OCI-LY7 (cell line): ENCODE measurements around the gene DNM3. TPM values are rescaled to one million over a fixed set of nuclear protein-coding genes. Genes with fewer than 3 reads are reported as not detected.

Experiments
- BruUV-seq: library from RNA; stranded (reverse); fragments of 400-500 nt; replicated peaks from 2 replicates; lab custom pipeline; 2021; lab: Mats Ljungman, UMichigan
- CTCF ChIA-PET: fragments of 300-600 bp; sonication (Branson Sonifier 250); formaldehyde crosslinking; loops from one replicate; lab custom pipeline; 2022; ENCODE audit warnings: antibody characterized with exemption; ENCODE audit not compliant: unreplicated experiment; lab: Charles Lee
- POLR2A ChIA-PET: fragments of 300-600 bp; sonication (Branson Sonifier 250); formaldehyde crosslinking; loops from one replicate; lab custom pipeline; 2022; ENCODE audit warnings: antibody characterized with exemption; lab: Charles Lee
- DNase-seq: peaks from one replicate; pipeline ENCODE4 v3.0.0-alpha.2; 2015; ENCODE audit warnings: low spot score
- H2AFZ ChIP-seq: fragments of 200-600 bp; sonication (generic), shearing (Covaris generic); 2 replicates; pipeline ENCODE4 v1.6.1; 2014; ENCODE audit warnings: mild to moderate bottlenecking, antibody characterized with exemption, low read length, moderate library complexity
- H3K27ac ChIP-seq: fragments of 200-600 bp; sonication (generic); 2 replicates; pipeline ENCODE4 v1.5.1; 2014; ENCODE audit warnings: mixed run types, low read depth, mild to moderate bottlenecking, moderate library complexity, low read length, inconsistent platforms; ENCODE audit not compliant: poor library complexity, severe bottlenecking
- H3K36me3 ChIP-seq: fragments of 200-600 bp; sonication (generic); 2 replicates; pipeline ENCODE4 v1.6.1; 2014; ENCODE audit warnings: mild to moderate bottlenecking, antibody characterized with exemption, low read length, moderate library complexity, mixed read lengths; ENCODE audit not compliant: insufficient read depth
- H3K4me1 ChIP-seq: fragments of 200-600 bp; sonication (generic); 2 replicates; pipeline ENCODE4 v1.5.1; 2014; ENCODE audit warnings: mild to moderate bottlenecking, low read length; ENCODE audit not compliant: insufficient read depth, poor library complexity, severe bottlenecking
- H3K4me2 ChIP-seq: fragments of 200-600 bp; sonication (generic); 2 replicates; pipeline ENCODE4 v1.6.1; 2014; ENCODE audit warnings: mild to moderate bottlenecking, low read length
- H3K4me3 ChIP-seq: fragments of 200-600 bp; sonication (generic); 2 replicates; pipeline ENCODE4 v1.5.1; 2014; ENCODE audit warnings: mild to moderate bottlenecking, low read depth, low read length; ENCODE audit not compliant: poor library complexity, severe bottlenecking
- H3K79me2 ChIP-seq: fragments of 200-600 bp; sonication (generic); 2 replicates; pipeline ENCODE4 v1.6.1; 2016; ENCODE audit warnings: low read depth, mild to moderate bottlenecking, low read length, moderate library complexity, mixed read lengths; ENCODE audit not compliant: insufficient read depth
- H3K9me2 ChIP-seq: fragments of 200-600 bp; sonication (generic); 2 replicates; pipeline ENCODE4 v1.6.1; 2016; ENCODE audit warnings: mild to moderate bottlenecking, low read length, mixed read lengths; ENCODE audit not compliant: insufficient read depth
- H3K9me3 ChIP-seq: fragments of 200-600 bp; sonication (generic); 2 replicates; pipeline ENCODE4 v1.6.1; 2014; ENCODE audit warnings: mild to moderate bottlenecking, mixed run types, low read length, mixed read lengths
- H4K20me1 ChIP-seq: fragments of 200-600 bp; sonication (generic); 2 replicates; pipeline ENCODE4 v1.6.1; 2014; ENCODE audit warnings: mild to moderate bottlenecking, antibody characterized with exemption, low read length, moderate library complexity, mixed read lengths; ENCODE audit not compliant: insufficient read depth
- CTCF ChIP-seq: fragments of 200-600 bp; sonication (generic); conservative IDR thresholded peaks from 2 replicates; pipeline ENCODE4 v1.5.1; 2014; ENCODE audit warnings: mild to moderate bottlenecking, antibody characterized with exemption, low read length, moderate library complexity, mixed read lengths
- EZH2phosphoT487 ChIP-seq: fragments of 200-600 bp; sonication (generic); IDR thresholded peaks from 2 replicates; pipeline ENCODE4 v1.6.1; 2018; ENCODE audit warnings: low read depth, borderline replicate concordance, mild to moderate bottlenecking, mixed run types, antibody characterized with exemption, low read length, moderate library complexity, mixed read lengths
- intact Hi-C: fragments of 100-400 bp; cut with micrococcal nuclease; formaldehyde crosslinking; loops from one replicate; pipeline ENCODE4 v1.10.0; 2022; ENCODE audit not compliant: unreplicated experiment
- total RNA-seq, 2 experiments: library from RNA; depleted of rRNA in 1 of 2; stranded (reverse); fragments of >200 nt in 1 of 2; shearing (Covaris generic) in 1 of 2; gene quantifications; 2 replicates each; pipeline ENCODE4 v1.2.3, GENCODE V29; 2014 to 2022

The DNM3 gene
- total RNA-seq, 2 experiments from 2014 or later = 0.47 to 0.61 TPM

GRCh38 chr1:172172352-172172831, 331.1 kb downstream of the DNM3 start:
- Histone ChIP-seq H3K79me2 (no peaks in the 10 kb centered on the region), H3K36me3 (no peaks in the 10 kb centered on the region), H3K4me1 (no peaks in the 10 kb centered on the region), H3K4me3 (no peak overlapping the region), H3K4me2 (no peak overlapping the region), H3K9me3 (no peaks in the 10 kb centered on the region), H2AFZ (no peak overlapping the region), H4K20me1 (no peaks in the 10 kb centered on the region), H3K27ac (no peak overlapping the region), H3K9me2 (0 out of 2 replicates have a peak, but pooled peaks cover 3% of the 10 kb centered on the region)
- TF ChIP-seq CTCF (no peak), EZH2phosphoT487 (no peak)
- ChIA-PET POLR2A (interaction anchor here (0.6 kb wide), 1 partner anchor 397 kb away, joined by 3 read pairs; no protein-coding TSS in a partner anchor), CTCF (no interaction called here)
- no TSS peak for BruUV-seq
- no peak for DNase-seq
- intact Hi-C loops = no loop called here

- 0 out of 2 replicates have a peak, but pooled peaks cover 3% of the 10 kb centered on the region for H3K9me2 ChIP-seq
- H3K9me3 ChIP-seq = no peaks in the 10 kb centered on the region
- no peaks in the 10 kb centered on the region for H3K79me2 ChIP-seq
- H3K27ac ChIP-seq = no peak overlapping the region
- no peak overlapping the region for H3K4me2 ChIP-seq
- H3K36me3 ChIP-seq = no peaks in the 10 kb centered on the region
- peaks cover 3% of the 10 kb centered on the region for H3K4me1 ChIP-seq
- intact Hi-C loops = no loop called here
- ChIA-PET POLR2A (interaction anchor here (0.5 to 0.6 kb wide), 2 partner anchors 12 to 933 kb away, joined by 3 to 6 read pairs; no protein-coding TSS in a partner anchor), CTCF (no interaction called here)
- no peaks in the 10 kb centered on the region for H4K20me1 ChIP-seq
- BruUV-seq = no TSS peak
- H2AFZ ChIP-seq = no peak overlapping the region
- H3K4me3 ChIP-seq = no peak overlapping the region
- no peak for TF ChIP-seq CTCF
- no peak for TF ChIP-seq EZH2phosphoT487
- no peak for DNase-seq
These were observed 334.9 kb downstream of the DNM3 start for GRCh38 chr1:172176206-172176605.

GRCh38 chr1:172177849-172178248, 336.6 kb downstream of the DNM3 start:
- Histone ChIP-seq H3K4me2 (no peak overlapping the region), H3K4me1 (peaks cover 19% of the 10 kb centered on the region), H3K79me2 (no peaks in the 10 kb centered on the region), H3K36me3 (no peaks in the 10 kb centered on the region), H4K20me1 (no peaks in the 10 kb centered on the region), H2AFZ (no peak overlapping the region), H3K4me3 (no peak overlapping the region), H3K9me3 (no peaks in the 10 kb centered on the region), H3K27ac (no peak overlapping the region), H3K9me2 (0 out of 2 replicates have a peak, but pooled peaks cover 3% of the 10 kb centered on the region)
- DNase-seq = no peak
- TF ChIP-seq EZH2phosphoT487 (no peak), CTCF (no peak)
- CTCF ChIA-PET = no interaction called here
- no TSS peak for BruUV-seq
- POLR2A ChIA-PET = no interaction called here
- intact Hi-C loops = no loop called here
